Natural killer cell (primary cell): Measurements from ENCODE around the gene SNAPC2. TPM values are rescaled to one million over a fixed set of nuclear protein-coding genes. Genes with fewer than 3 reads are reported as not detected.

ENCODE experiments used
- ATAC-seq, 3 donors: fragments of 150-1000 bp in 2 of 3; fragments of 200-7000 bp in 1 of 3; cut with Tn5 transposase; 1 replicate in 1 of 3; 2 replicates in 2 of 3; pipeline ENCODE4 v1.10.0; 2021; ENCODE audit warnings: mild to moderate bottlenecking in 2 of 3, moderate library complexity in 2 of 3
- DNase-seq, 2 donors: peaks; one replicate each; pipeline versions ENCODE4 v3.0.0 to v3.0.0-alpha.2; 2013 to 2021; ENCODE audit warnings: mixed read lengths in 1 of 2
- H3K27ac ChIP-seq: one replicate; pipeline ENCODE4 v1.5.1; 2013; ENCODE audit warnings: mild to moderate bottlenecking, low read length
- H3K27me3 ChIP-seq: one replicate; pipeline ENCODE4 v1.6.1; 2013; ENCODE audit warnings: low read length; ENCODE audit not compliant: control insufficient read depth, insufficient read depth
- H3K36me3 ChIP-seq: one replicate; pipeline ENCODE4 v1.6.1; 2013; ENCODE audit warnings: low read length; ENCODE audit not compliant: control insufficient read depth, insufficient read depth
- H3K4me1 ChIP-seq: one replicate; pipeline ENCODE4 v1.6.1; 2013; ENCODE audit warnings: low read length; ENCODE audit not compliant: control insufficient read depth, insufficient read depth
- H3K4me3 ChIP-seq: one replicate; pipeline ENCODE4 v1.5.1; 2013; ENCODE audit warnings: low read length
- H3K9me3 ChIP-seq: one replicate; pipeline ENCODE4 v1.6.1; 2013; ENCODE audit warnings: low read length; ENCODE audit not compliant: control insufficient read depth, insufficient read depth
- H3K27ac Mint-ChIP-seq, 2 donors: one replicate each; pipeline ENCODE4 v1.8.0; 2022; ENCODE audit warnings: mild to moderate bottlenecking in 2 of 2, mixed read lengths in 2 of 2, moderate library complexity in 1 of 2
- H3K27me3 Mint-ChIP-seq, 2 donors: one replicate each; pipeline ENCODE4 v1.8.0; 2022; ENCODE audit warnings: low read depth in 2 of 2, mixed read lengths in 2 of 2
- H3K36me3 Mint-ChIP-seq: one replicate; pipeline ENCODE4 v1.8.0; 2022; ENCODE audit warnings: mixed read lengths
- H3K4me1 Mint-ChIP-seq, 2 donors: one replicate each; pipeline ENCODE4 v1.8.0; 2022; ENCODE audit warnings: mixed read lengths in 2 of 2
- H3K4me3 Mint-ChIP-seq: one replicate; pipeline ENCODE4 v1.8.0; 2022; ENCODE audit warnings: mild to moderate bottlenecking, moderate library complexity, mixed read lengths
- H3K9me3 Mint-ChIP-seq, 2 donors: one replicate each; pipeline ENCODE4 v1.8.0; 2022; ENCODE audit warnings: mixed read lengths in 2 of 2
- CTCF ChIP-seq: fragments of 200-600 bp; IDR thresholded peaks from one replicate; pipeline ENCODE4 v1.8.0; 2022; ENCODE audit warnings: antibody characterized with exemption
- WGBS: methylation state at CpG from one replicate; pipeline ENCODE4 v1.1.7; 2013; ENCODE audit warnings: missing lambda C conversion rate; ENCODE audit not compliant: insufficient coverage; 5-methylcytosine and 5-hydroxymethylcytosine counted together
- intact Hi-C: fragments of 100-400 bp; cut with micrococcal nuclease; formaldehyde crosslinking; loops from one replicate; pipeline ENCODE4 v1.14.2; 2022
- total RNA-seq, 4 donors: library from RNA; stranded (reverse); fragments of 120-200 nt in 1 of 4; gene quantifications; one replicate each; pipeline versions ENCODE4 v1.2.3 to v1.2.4, GENCODE V29; 2013 to 2022

Gene SNAPC2
- total RNA-seq, 3 donors from 2014 or later (not counting 1 experiment from before 2014, with no cell fraction given), result 22.1 to 32.4 (median 27.1) TPM

GRCh38 chr19:7905859-7906258 is 14.3 kb upstream of the SNAPC2 start:
- peak overlapping the region; percentile 73 for H3K4me3 Mint-ChIP-seq
- Histone ChIP-seq H3K9me3 (no peaks in the 10 kb centered on the region), H3K27ac (no peak overlapping the region), H3K27me3 (no peaks in the 10 kb centered on the region), H3K4me1 (peaks cover 32% of the 10 kb centered on the region), H3K4me3 (no peak overlapping the region), H3K36me3 (peaks cover 21% of the 10 kb centered on the region)
- H3K9me3 Mint-ChIP-seq, result no peaks in the 10 kb centered on the region
- intact Hi-C loops, result no loop called here
- peaks cover 20 to 47% of the 10 kb centered on the region in 2 donors for H3K4me1 Mint-ChIP-seq
- no peak for TF ChIP-seq CTCF
- DNase-seq (no peak), ATAC-seq (no peak)
- WGBS, result 98% methylated on average over 9 of the region's 10 CpGs
- no peaks in the 10 kb centered on the region for H3K36me3 Mint-ChIP-seq
- peak overlapping the region; percentile 95 to 99 for H3K27ac Mint-ChIP-seq
- H3K27me3 Mint-ChIP-seq, result peaks cover 0 to 3% of the 10 kb centered on the region in 2 donors

GRCh38 chr19:7907122-7907521 is 13.0 kb upstream of the SNAPC2 start:
- Mint-ChIP-seq H3K4me3 (peak overlapping the region; percentile 49), H3K27me3 (peaks cover 0 to 3% of the 10 kb centered on the region in 2 donors), H3K4me1 (peaks cover 20 to 47% of the 10 kb centered on the region in 2 donors), H3K36me3 (no peaks in the 10 kb centered on the region), H3K27ac (peak overlapping the region; percentile 69 to 72), H3K9me3 (no peaks in the 10 kb centered on the region)
- Histone ChIP-seq H3K27ac (no peak overlapping the region), H3K9me3 (no peaks in the 10 kb centered on the region), H3K36me3 (peaks cover 34% of the 10 kb centered on the region), H3K4me3 (no peak overlapping the region), H3K4me1 (peaks cover 32% of the 10 kb centered on the region), H3K27me3 (no peaks in the 10 kb centered on the region)
- no peak for ATAC-seq
- no peak for TF ChIP-seq CTCF
- WGBS, result 96% methylated on average over 19 of the region's 19 CpGs
- no peak for DNase-seq
- intact Hi-C loops, result no loop called here

- no peak for TF ChIP-seq CTCF
- H3K36me3 ChIP-seq, result peaks cover 36% of the 10 kb centered on the region
- H3K4me3 ChIP-seq, result no peak overlapping the region
- H3K36me3 Mint-ChIP-seq, result no peaks in the 10 kb centered on the region
- H3K27ac ChIP-seq, result no peak overlapping the region
- H3K4me3 Mint-ChIP-seq, result no peak overlapping the region
- ATAC-seq (no peak), DNase-seq (no peak)
- H3K9me3 ChIP-seq, result no peaks in the 10 kb centered on the region
- H3K27ac Mint-ChIP-seq, result peak overlapping the region in 1 of 2 donors; percentile 69
- H3K9me3 Mint-ChIP-seq, result no peaks in the 10 kb centered on the region
- H3K4me1 ChIP-seq, result peaks cover 30% of the 10 kb centered on the region
- H3K4me1 Mint-ChIP-seq, result peaks cover 20 to 48% of the 10 kb centered on the region in 2 donors
- H3K27me3 ChIP-seq, result no peaks in the 10 kb centered on the region
- intact Hi-C loops, result no loop called here
- peaks cover 0 to 3% of the 10 kb centered on the region in 2 donors for H3K27me3 Mint-ChIP-seq
- WGBS, result 90% methylated on average over 11 of the region's 11 CpGs
These were observed 12.6 kb upstream of the SNAPC2 start for GRCh38 chr19:7907544-7907943.

GRCh38 chr19:7908078-7908699 is 11.9 kb upstream of the SNAPC2 start:
- Histone ChIP-seq H3K36me3 (peaks cover 41% of the 10 kb centered on the region), H3K4me1 (peaks cover 24% of the 10 kb centered on the region), H3K9me3 (no peaks in the 10 kb centered on the region), H3K4me3 (no peak overlapping the region), H3K27ac (no peak overlapping the region), H3K27me3 (no peaks in the 10 kb centered on the region)
- Mint-ChIP-seq H3K27me3 (peaks cover 0 to 5% of the 10 kb centered on the region in 2 donors), H3K27ac (peak overlapping the region in 1 of 2 donors; percentile 69), H3K4me3 (no peak overlapping the region), H3K4me1 (peaks cover 16 to 48% of the 10 kb centered on the region in 2 donors), H3K9me3 (no peaks in the 10 kb centered on the region), H3K36me3 (no peaks in the 10 kb centered on the region)
- no peak for TF ChIP-seq CTCF
- no peak for ATAC-seq
- DNase-seq, result no peak
- intact Hi-C loops, result no loop called here
- 87% methylated on average over 14 of the region's 14 CpGs for WGBS
